Measurements from ENCODE around the gene TPK1. TPM values are rescaled to one million over a fixed set of nuclear protein-coding genes. Genes with fewer than 3 reads are reported as not detected.

Gene TPK1
- total RNA-seq, 2 experiments from 2014 or later, result 15.5 to 15.8 TPM

GRCh38 chr7:144676492-144676891 is 159.4 kb downstream of the TPK1 start:
- no peaks in the 10 kb centered on the region for H3K36me3 Mint-ChIP-seq (ENCODE audit: low read depth)
- POLR2A ChIA-PET, result no interaction called here
- intact Hi-C loops (cut with micrococcal nuclease), result no loop called here
- no peak for ATAC-seq
- no peak overlapping the region for H3K27ac Mint-ChIP-seq
- TF ChIP-seq, protein P1, sequence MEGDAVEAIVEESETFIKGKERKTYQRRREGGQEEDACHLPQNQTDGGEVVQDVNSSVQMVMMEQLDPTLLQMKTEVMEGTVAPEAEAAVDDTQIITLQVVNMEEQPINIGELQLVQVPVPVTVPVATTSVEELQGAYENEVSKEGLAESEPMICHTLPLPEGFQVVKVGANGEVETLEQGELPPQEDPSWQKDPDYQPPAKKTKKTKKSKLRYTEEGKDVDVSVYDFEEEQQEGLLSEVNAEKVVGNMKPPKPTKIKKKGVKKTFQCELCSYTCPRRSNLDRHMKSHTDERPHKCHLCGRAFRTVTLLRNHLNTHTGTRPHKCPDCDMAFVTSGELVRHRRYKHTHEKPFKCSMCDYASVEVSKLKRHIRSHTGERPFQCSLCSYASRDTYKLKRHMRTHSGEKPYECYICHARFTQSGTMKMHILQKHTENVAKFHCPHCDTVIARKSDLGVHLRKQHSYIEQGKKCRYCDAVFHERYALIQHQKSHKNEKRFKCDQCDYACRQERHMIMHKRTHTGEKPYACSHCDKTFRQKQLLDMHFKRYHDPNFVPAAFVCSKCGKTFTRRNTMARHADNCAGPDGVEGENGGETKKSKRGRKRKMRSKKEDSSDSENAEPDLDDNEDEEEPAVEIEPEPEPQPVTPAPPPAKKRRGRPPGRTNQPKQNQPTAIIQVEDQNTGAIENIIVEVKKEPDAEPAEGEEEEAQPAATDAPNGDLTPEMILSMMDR (IDR thresholded peaks at IDR 0.05), result no peak
- no peaks in the 10 kb centered on the region for H3K9me3 Mint-ChIP-seq
- DNase-seq, result no peak
- no peak overlapping the region for H3K4me3 Mint-ChIP-seq
- no peaks in the 10 kb centered on the region for H3K27me3 Mint-ChIP-seq
- no peaks in the 10 kb centered on the region for H3K4me1 Mint-ChIP-seq (ENCODE audit: low read depth)
- CTCF ChIA-PET, result interaction anchor here (1.1 kb wide), 1 partner anchor 8 kb away, joined by 4 read pairs; no protein-coding TSS in a partner anchor

DNA sequence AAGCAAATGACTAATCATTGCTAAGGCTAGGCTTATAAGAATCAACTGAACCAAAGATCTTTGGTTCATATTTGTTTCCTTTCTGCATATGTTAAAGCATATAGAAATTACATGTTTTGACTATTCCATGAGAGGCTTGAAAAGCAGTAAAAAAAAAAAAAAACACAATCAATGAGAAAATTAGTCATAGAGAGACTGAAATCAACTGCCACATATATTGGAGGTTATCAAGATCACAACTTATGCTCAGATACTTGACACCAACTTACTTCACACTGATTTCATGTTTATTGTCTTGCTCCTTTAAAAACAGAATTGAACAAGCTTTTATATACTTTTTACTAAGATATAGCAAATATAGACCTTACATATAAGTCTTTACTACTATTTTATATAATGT is 161.3 kb downstream of the TPK1 start:
- ChIA-PET CTCF (no interaction called here), POLR2A (no interaction called here)
- intact Hi-C loops (cut with micrococcal nuclease), result no loop called here
- TF ChIP-seq, protein P1 (IDR thresholded peaks at IDR 0.05), result no peak
- Mint-ChIP-seq H3K9me3 (no peaks in the 10 kb centered on the region), H3K27me3 (no peaks in the 10 kb centered on the region), H3K4me1 (ENCODE audit: low read depth) (no peaks in the 10 kb centered on the region), H3K36me3 (ENCODE audit: low read depth) (no peaks in the 10 kb centered on the region), H3K4me3 (no peak overlapping the region), H3K27ac (no peak overlapping the region)
- ATAC-seq, result no peak
- no peak for DNase-seq

GRCh38 chr7:144672869-144673268 is 163.0 kb downstream of the TPK1 start:
- intact Hi-C loops (cut with micrococcal nuclease), result no loop called here
- Mint-ChIP-seq H3K9me3 (no peaks in the 10 kb centered on the region), H3K27ac (no peak overlapping the region), H3K36me3 (ENCODE audit: low read depth) (no peaks in the 10 kb centered on the region), H3K4me1 (ENCODE audit: low read depth) (no peaks in the 10 kb centered on the region), H3K4me3 (no peak overlapping the region), H3K27me3 (no peaks in the 10 kb centered on the region)
- ATAC-seq, result no peak
- TF ChIP-seq, protein P1 (IDR thresholded peaks at IDR 0.05), result no peak
- ChIA-PET CTCF (no interaction called here), POLR2A (no interaction called here)
- DNase-seq, result no peak

DNA sequence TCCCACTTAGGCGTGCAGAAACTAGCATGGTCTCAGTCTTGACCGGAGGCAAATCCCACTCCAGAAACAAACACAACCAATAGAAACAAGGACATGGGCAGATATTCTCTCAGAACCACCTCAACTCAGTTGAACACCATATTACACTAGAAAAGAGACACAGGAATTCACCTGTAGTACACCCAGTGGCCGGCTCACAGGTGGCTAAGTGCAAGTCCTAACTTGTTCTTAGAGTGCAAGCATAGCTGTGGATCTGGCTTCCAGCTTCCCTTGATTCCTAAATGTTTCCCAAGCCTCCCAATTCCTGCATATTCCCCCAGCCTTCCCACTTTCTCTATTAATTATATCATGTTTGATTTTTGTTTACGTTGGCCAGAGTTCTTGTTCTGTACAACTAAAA is 164.4 kb downstream of the TPK1 start:
- no peaks in the 10 kb centered on the region for H3K4me1 Mint-ChIP-seq (ENCODE audit: low read depth)
- intact Hi-C loops (cut with micrococcal nuclease), result no loop called here
- POLR2A ChIA-PET, result no interaction called here
- H3K27ac Mint-ChIP-seq, result no peak overlapping the region
- CTCF ChIA-PET, result no interaction called here
- no peak overlapping the region for H3K4me3 Mint-ChIP-seq
- TF ChIP-seq, protein P1 (IDR thresholded peaks at IDR 0.05), result no peak
- H3K36me3 Mint-ChIP-seq (ENCODE audit: low read depth), result no peaks in the 10 kb centered on the region
- ATAC-seq (no peak), DNase-seq (no peak)
- H3K27me3 Mint-ChIP-seq, result no peaks in the 10 kb centered on the region
- no peaks in the 10 kb centered on the region for H3K9me3 Mint-ChIP-seq

GRCh38 chr7:144670218-144670617 is 165.6 kb downstream of the TPK1 start:
- intact Hi-C loops (cut with micrococcal nuclease), result no loop called here
- ATAC-seq (no peak), DNase-seq (no peak)
- Mint-ChIP-seq H3K27me3 (no peaks in the 10 kb centered on the region), H3K27ac (no peak overlapping the region), H3K36me3 (ENCODE audit: low read depth) (no peaks in the 10 kb centered on the region), H3K9me3 (no peaks in the 10 kb centered on the region), H3K4me3 (no peak overlapping the region), H3K4me1 (ENCODE audit: low read depth) (no peaks in the 10 kb centered on the region)
- TF ChIP-seq, protein P1 (IDR thresholded peaks at IDR 0.05), result peak; percentile 32
- ChIA-PET CTCF (interaction anchor here (0.8 to 0.9 kb wide), 2 partner anchors 12 to 19 kb away, joined by 3 to 5 read pairs; no protein-coding TSS in a partner anchor), POLR2A (no interaction called here)
